UCSD-AML1 (cell line): ENCODE measurements around the gene OVCH2.
"Not testable (repeated sequence)": the region's sequence is repeated elsewhere in the genome, so short reads cannot be mapped to it uniquely, and the experiment has no call there.

ENCODE experiments used
- DNase-seq: peaks from one replicate; lab custom pipeline; 2025; ENCODE audit not compliant: unreplicated experiment; lab: John Stamatoyannopoulos, UW

The OVCH2 gene

DNA sequence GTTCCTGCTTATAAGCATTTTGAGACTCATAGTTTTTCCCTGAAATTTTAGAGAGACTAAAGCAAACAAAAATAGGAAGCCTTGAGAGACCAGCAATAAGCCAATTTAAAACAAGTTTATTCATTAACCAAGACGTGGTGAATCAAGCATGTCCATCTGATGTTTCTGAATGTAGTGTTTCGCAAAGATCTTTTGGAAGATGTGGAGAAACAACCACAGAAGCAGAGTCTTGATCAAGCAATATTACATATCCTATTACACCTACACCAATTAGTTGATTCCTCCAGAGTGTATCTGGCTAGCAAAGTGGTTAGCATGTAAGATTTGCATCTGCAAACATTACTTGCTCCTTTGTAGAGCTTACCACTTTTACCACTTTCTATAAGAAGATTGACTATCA is at the start of gene OVCH2:
TSS of gene OVCH2 (minus strand) at position 101 of the 400 bp plus-strand sequence. CDS start at position 18, 83 bp downstream.
- no peak for DNase-seq

DNA sequence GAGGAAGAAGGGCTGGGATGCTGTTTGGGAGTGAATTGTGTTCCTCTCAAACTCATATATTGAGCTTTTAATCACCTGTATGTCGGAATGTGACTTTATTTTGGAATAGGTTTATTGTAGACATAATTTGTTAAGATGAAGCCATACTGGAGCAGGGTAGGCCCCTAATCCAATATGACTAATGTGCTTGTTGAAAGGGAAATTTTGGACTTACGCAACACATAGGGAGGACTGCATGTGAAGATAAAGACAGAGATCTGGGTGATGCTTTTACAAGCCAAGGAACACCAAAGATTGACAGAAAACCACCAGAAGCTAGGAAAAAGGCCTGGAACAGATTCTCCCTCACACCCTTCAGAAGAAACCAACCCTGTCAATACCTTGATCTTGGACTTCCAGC is 43.2 kb upstream of the OVCH2 start:
- DNase-seq, result no peak

- not testable (repeated sequence) for DNase-seq
Measured at GRCh38 chr11:7734767-7735166, 28.5 kb upstream of the OVCH2 start.

GRCh38 chr11:7714786-7715185 is 8.5 kb upstream of the OVCH2 start:
- DNase-seq, result no peak

- DNase-seq, result no peak
Measured at GRCh38 chr11:7703740-7704139, 2.5 kb downstream of the OVCH2 start.

GRCh38 chr11:7696424-7696823 is 9.9 kb downstream of the OVCH2 start:
- no peak for DNase-seq

DNA sequence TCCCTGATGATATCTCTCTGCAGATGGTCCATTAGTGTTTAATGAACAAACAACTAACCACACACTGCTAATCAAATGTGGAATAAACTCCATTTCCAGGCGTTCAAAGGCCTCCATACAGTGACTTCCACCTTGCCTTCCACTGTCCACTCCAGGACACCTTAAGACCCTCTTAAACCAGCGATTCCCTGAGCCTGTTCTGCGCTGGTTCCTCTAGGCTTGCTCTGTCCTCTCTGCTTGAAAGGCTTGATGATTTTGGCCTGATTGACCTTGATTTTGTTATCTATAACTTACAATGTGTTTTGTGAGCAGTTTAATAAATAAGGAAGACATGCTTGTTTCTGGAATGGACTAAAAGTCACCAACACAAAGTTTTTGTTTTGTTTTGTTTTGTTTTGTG is 12.0 kb downstream of the OVCH2 start:
- no peak for DNase-seq

- no peak for DNase-seq
Measured at GRCh38 chr11:7692426-7692825, 13.9 kb downstream of the OVCH2 start.

GRCh38 chr11:7691759-7692350 is 14.4 kb downstream of the OVCH2 start:
- DNase-seq, result no peak

DNA sequence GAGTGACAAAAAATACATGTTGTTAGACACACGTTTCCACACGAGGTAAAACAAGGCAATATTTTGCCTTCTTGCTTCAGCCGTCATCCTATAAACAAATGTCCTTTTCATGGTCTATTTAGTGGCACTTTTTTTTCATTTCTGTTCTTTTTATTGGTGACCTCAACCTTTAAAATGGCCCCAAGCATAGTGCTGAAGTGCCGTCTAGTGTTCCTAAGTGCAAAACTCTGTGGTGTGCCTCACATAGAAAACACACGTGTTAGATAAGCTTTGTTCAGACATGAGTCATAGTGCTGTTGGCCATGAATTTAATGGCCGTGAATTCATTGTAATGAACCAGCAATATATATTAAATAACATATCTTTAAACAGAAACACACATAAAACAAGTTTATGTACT is 15.6 kb downstream of the OVCH2 start:
- DNase-seq, result no peak

DNA sequence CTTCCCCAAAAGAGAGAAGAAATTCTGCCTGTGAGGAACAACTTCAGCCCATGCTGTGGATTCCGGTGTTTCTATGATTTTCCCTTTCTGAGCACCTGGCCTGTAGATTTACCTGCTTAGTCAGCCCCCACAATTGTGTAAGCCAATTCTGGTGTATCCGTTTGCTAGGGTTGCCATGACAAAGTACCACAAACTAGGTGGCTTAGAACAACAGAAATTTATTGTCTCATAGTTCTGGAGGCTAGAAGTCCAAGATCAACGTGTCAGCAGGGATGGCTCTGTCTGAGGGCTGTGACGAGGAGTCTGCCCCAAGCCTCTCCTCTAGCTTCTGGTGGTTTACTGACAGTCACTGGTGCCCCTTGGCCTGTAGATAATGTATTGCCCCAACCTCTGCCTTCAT is 17.0 kb downstream of the OVCH2 start:
- DNase-seq, result no peak

DNA sequence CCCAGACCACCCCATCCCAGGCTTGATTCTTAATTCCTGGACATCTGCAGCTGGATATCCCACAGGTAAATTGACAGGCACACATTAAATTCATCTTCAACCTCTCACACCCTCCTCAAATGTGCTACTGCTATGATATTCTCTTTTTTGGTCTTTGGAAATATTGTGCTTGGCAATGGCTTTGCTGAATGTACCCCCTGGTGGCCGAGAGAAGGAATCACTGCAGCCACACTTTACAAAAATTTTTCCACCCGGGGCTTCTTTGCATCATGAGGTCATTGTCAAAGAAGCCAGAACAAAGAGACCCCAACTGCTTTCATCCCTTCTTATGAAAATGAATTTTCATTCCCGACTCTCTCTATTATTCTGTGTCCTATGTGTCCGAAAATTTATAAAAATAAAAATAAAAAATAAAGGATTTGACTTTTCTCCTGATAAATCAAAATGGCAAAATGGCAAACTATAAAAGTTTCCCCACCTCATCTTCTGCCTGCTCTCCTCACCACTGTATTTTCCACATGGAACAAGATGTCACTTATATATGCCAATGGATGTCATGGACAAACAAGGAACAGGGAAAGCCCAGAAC is 17.9 kb downstream of the OVCH2 start:
- DNase-seq, result no peak

GRCh38 chr11:7687386-7687785 is 18.9 kb downstream of the OVCH2 start:
- DNase-seq, result no peak

DNA sequence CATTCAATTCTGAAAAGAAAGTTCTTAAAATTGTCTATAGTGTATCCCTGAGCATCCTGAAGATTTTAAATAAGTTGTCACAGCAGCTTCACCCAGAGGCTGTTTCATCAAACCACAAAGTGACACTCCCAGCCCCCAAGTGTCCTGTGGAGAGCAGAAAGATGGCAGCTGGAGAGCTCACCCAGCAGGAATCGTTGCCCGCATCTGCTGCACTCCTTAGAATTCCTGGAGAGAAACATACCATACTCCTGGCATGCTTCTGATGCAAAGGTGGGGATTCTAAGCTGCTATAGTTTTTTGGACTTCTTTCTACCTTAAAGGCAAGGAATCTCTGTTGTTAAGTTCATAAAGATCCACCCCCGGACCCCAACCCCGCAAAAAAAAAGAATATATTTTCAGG is 19.5 kb downstream of the OVCH2 start:
- DNase-seq, result no peak

GRCh38 chr11:7683571-7683970 is 22.7 kb downstream of the OVCH2 start:
- no peak for DNase-seq

GRCh38 chr11:7677796-7678201 is 28.5 kb downstream of the OVCH2 start:
- no peak for DNase-seq

- DNase-seq, result no peak
Measured at GRCh38 chr11:7677071-7677470, 29.2 kb downstream of the OVCH2 start.

DNA sequence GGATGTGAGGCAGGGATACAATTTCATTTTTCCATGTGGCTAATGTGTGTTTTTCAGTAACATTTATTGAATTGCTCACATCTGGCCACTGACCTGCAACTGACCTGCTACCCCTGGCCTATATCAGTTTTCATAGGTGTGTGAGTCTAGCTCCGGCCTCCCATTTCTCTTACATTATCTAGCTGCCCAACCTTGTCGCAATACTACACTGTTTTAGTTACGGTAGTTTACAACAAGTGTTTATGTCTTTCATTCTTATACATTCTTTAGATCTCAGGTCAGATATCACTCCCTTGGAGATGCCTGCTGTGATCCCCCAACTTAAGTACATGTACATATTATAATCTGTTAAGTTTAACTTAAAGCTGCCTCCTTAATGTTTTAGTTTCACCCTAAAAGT is 30.6 kb downstream of the OVCH2 start:
- DNase-seq, result no peak

- DNase-seq, result no peak
Measured at GRCh38 chr11:7673724-7674434, 32.4 kb downstream of the OVCH2 start.

DNA sequence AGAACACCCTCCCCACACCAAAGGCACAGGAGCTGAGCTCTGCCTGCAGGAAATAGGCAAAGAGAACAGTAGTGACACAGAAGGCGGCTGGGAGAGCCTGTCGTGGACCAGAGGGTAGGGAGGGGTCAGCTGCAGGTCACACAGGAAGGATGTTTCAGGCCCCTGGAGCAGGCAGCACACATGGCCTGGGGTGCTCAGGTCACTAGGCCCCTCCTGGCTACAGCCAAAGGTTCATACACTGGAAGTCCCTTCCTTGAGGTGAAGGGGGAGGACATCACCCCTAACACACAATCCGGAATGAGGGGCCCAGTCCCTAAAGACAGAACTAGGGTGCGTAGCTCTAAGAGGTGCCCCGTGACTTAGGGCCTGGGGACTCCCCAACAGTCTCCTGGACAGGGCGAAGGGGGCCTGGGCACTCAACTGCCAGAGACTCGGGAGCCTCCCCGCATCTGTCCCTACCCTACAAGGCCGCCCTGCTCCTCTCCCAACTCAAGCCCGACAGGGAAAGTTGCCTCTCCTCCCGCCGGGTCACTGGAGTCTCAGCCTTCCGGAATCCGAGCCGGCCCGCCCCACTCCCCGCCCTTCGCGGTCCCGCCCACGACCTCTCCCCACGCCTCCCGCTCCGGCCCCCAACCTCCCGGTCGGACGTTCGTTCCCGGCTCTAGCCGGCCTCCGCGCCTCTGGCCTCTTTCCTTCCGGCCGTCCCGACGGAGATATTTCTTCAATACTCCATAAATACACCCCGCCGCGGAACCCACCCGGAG is 33.1 kb downstream of the OVCH2 start, which contains the start of gene CYB5R2:
TSS of gene CYB5R2 (minus strand) at position 541 of the 764 bp plus-strand sequence. CDS start 675 bp downstream, outside the sequence.
- DNase-seq, result no peak

DNA sequence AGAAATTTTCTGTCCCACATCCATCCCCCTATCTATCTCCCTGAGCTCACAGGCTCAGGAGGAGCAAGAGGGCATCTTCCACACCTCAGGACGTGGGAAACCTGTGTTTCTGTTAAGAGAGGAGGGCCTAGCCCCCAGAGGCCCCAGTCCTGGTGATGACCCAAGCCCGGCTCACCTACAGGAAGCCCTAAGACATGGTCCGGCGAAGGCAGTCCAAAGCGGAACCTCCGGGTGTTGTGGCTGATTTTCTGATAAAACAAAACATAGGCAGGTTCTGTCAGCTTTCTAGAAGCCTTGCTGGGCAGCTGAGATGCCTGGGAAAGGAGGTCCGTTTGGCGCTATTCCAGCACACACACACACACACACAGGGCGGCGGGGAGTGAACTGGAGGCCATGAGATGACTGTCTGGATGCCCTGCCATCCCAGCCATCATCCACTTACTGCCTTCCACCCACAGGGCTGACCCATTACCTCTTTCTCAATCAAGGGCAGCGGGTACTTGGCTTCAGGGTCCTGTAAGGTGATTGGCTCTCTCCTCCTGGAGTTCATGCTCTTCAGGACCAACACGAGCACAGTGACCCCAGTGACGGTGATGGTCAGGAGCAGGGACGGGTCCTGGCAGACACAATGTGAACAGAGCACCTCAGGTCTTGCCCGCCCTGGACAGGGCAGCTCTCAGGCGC is 33.9 kb downstream of the OVCH2 start:
- no peak for DNase-seq
